22Rv1 (cell line): ENCODE results near the gene ICAM4.

Experiments used
- CTCF ChIP-seq: fragments of 450-650 bp; IDR thresholded peaks from 2 replicates; pipeline ENCODE4 v1.5.1; 2017; ENCODE audit warnings: mild to moderate bottlenecking
- ZFX ChIP-seq: fragments of 450-650 bp; IDR thresholded peaks from 2 replicates; pipeline ENCODE4 v1.6.1; 2017; ENCODE audit warnings: antibody characterized with exemption, borderline replicate concordance

- no peak for TF ChIP-seq CTCF
- no peak for TF ChIP-seq ZFX
These were observed 39.0 kb downstream of the ICAM4 start for GRCh38 chr19:10325732-10326131.
